Measurements from ENCODE around the gene SHLD1. TPM values are rescaled to one million over a fixed set of nuclear protein-coding genes. Genes with fewer than 3 reads are reported as not detected.
A peak's percentile ranks its signal among the peaks of the same experiment; 100 is the strongest.

Gene SHLD1
- total RNA-seq, 1 experiment from 2014 or later = 6.7 TPM

- Histone ChIP-seq H4K91ac (ENCODE audit: insufficient read length, low read depth, low read length) (no peak overlapping the region), H3K4me2 (ENCODE audit: insufficient read depth, insufficient read length, low read length) (no peak overlapping the region), H3K79me2 (ENCODE audit: insufficient read depth, low read length) (no peaks in the 10 kb centered on the region), H3K23ac (ENCODE audit: insufficient read length, low read depth, low read length) (no peak overlapping the region), H3K23me2 (ENCODE audit: insufficient read length, low read depth, low read length, poor library complexity, severe bottlenecking) (no peaks in the 10 kb centered on the region), H2BK12ac (ENCODE audit: insufficient read length, low read depth, low read length) (no peak overlapping the region), H3K9ac (ENCODE audit: extremely low read depth, insufficient read length, low read length) (no peak overlapping the region), H3K4ac (ENCODE audit: low read depth, low read length) (no peak overlapping the region), H3K56ac (ENCODE audit: insufficient read length, low read depth, low read length) (no peak overlapping the region), H2AK5ac (ENCODE audit: insufficient read length, low read length) (no peak overlapping the region), H2BK15ac (ENCODE audit: low read depth, low read length) (no peak overlapping the region), H2BK120ac (ENCODE audit: low read depth, low read length, poor library complexity, severe bottlenecking) (no peak overlapping the region), H2BK5ac (ENCODE audit: insufficient read length, low read length) (no peak overlapping the region), H3K9me3 (ENCODE audit: control insufficient read depth, low read depth, low read length) (no peaks in the 10 kb centered on the region), H2AFZ (ENCODE audit: low read length) (no peak overlapping the region), H2BK20ac (ENCODE audit: low read depth, low read length, poor library complexity, severe bottlenecking) (no peak overlapping the region), H3K27me3 (ENCODE audit: insufficient read depth, low read length) (no peaks in the 10 kb centered on the region), H3K18ac (ENCODE audit: insufficient read length, low read depth, low read length) (no peak overlapping the region), H3K4me1 (ENCODE audit: insufficient read depth, low read length) (no peaks in the 10 kb centered on the region), H4K8ac (replicated peaks; ENCODE audit: insufficient read length, low read depth, low read length) (no peak overlapping the region), H3T11ph (ENCODE audit: low read length) (no peak overlapping the region), H3K27ac (ENCODE audit: insufficient read length, low read depth, low read length) (no peak overlapping the region), H3K14ac (ENCODE audit: insufficient read depth, low read length) (peak overlapping the region; percentile 8; the same call in 1 of the 2 replicates), H4K20me1 (ENCODE audit: control insufficient read depth, insufficient read depth, insufficient read length) (no peaks in the 10 kb centered on the region), H3K79me1 (ENCODE audit: insufficient read depth, low read depth, low read length, poor library complexity, severe bottlenecking) (no peaks in the 10 kb centered on the region), H4K5ac (ENCODE audit: insufficient read length, low read depth, low read length) (no peak overlapping the region)
- Mint-ChIP-seq H3K4me1 (peaks cover 8 to 12% of the 10 kb centered on the region in 2 experiments), H3K9me3 (no peaks in the 10 kb centered on the region), H3K4me3 (no peak overlapping the region), H3K27me3 (ENCODE audit: low read depth) (no peaks in the 10 kb centered on the region), H3K36me3 (ENCODE audit: insufficient read depth in 1 of 3, low read depth in 3 of 3) (no peaks in the 10 kb centered on the region), H3K27ac (no peak overlapping the region)
- no peak for TF ChIP-seq CTCF (conservative IDR thresholded peaks at IDR 0.05)
- no CpG with 5 or more reads among the region's 4 CpGs for WGBS (ENCODE audit: extremely low coverage, insufficient read length, low lambda C conversion rate)
- DNase-seq = peak; percentile 29
Observed at GRCh38 chr20:5714261-5715041, 35.8 kb upstream of the SHLD1 start.

Measured in H9 (cell line).